A549 (cell line): ENCODE results near the gene FAM174C. TPM values are rescaled to one million over a fixed set of nuclear protein-coding genes. Genes with fewer than 3 reads are reported as not detected.

Source experiments
- ATAC-seq, 2 experiments: fragments of 200-7000 bp in 1 of 2; fragments of >200 bp in 1 of 2; cut with Nextera tagmentation in 1 of 2; cut with Tn5 transposase in 1 of 2; 3 replicates each; pipeline versions ENCODE4 v1.8.0 to v1.9.1; 2018 to 2020; ENCODE audit warnings: mild to moderate bottlenecking in 1 of 2, moderate library complexity in 1 of 2
- CTCF ChIA-PET: fragments of 300-600 bp; sonication (Branson Sonifier 250); formaldehyde crosslinking; extraction: SDS; loops from one replicate; lab custom pipeline; 2021; ENCODE audit warnings: antibody characterized with exemption, inconsistent platforms; lab: Yijun Ruan, JAX
- POLR2A ChIA-PET: fragments of 350-600 bp; formaldehyde crosslinking; extraction: SDS; loops from one replicate; lab custom pipeline; 2021; ENCODE audit warnings: antibody characterized with exemption, inconsistent platforms; lab: Yijun Ruan, JAX
- DNase-seq, 2 experiments: peaks; one replicate each; pipeline versions ENCODE4 v3.0.0 to v3.0.0-alpha.2; 2011 to 2016; ENCODE audit warnings: low read depth in 1 of 2, low spot score in 1 of 2
- FAIRE-seq: peaks from 2 replicates; lab custom pipeline; 2011; peaks lifted over from hg19 to GRCh38; lab: Jason Lieb, UNC
- H3K27ac ChIP-seq, 2 experiments: fragments of >200 bp; sonication (Bioruptor Twin); formaldehyde crosslinking; 3 replicates each; pipeline ENCODE4 v1.5.1; 2016 to 2017
- H3K4me1 ChIP-seq: fragments of >200 bp; sonication (Bioruptor Twin); formaldehyde crosslinking; 3 replicates; pipeline ENCODE4 v1.6.1; 2016
- H3K4me2 ChIP-seq: fragments of >200 bp; sonication (Bioruptor Twin); formaldehyde crosslinking; 3 replicates; pipeline ENCODE4 v1.6.1; 2016
- H3K4me3 ChIP-seq: fragments of >200 bp; sonication (Bioruptor Twin); formaldehyde crosslinking; 3 replicates; pipeline ENCODE4 v1.5.1; 2016
- H3K9me3 ChIP-seq: fragments of >200 bp; sonication (Bioruptor Twin); formaldehyde crosslinking; 3 replicates; pipeline ENCODE4 v1.6.1; 2016
- ATOH8 ChIP-seq: fragments of 250-450 bp; sonication (Bioruptor Pico); IDR thresholded peaks from 2 replicates; pipeline ENCODE4 v1.5.0; 2020; ENCODE audit warnings: low read depth, mild to moderate bottlenecking, moderate library complexity
- BCL3 ChIP-seq: fragments of >200 bp; sonication (Bioruptor Twin); formaldehyde crosslinking; IDR thresholded peaks from 3 replicates; pipeline ENCODE4 v1.6.1; 2016
- BHLHE40 ChIP-seq: IDR thresholded peaks from 2 replicates; pipeline ENCODE4 v1.6.1; 2012; ENCODE audit warnings: low read depth, low read length, inconsistent platforms
- CBX8 ChIP-seq: fragments of 200-600 bp; sonication (generic); IDR thresholded peaks from 2 replicates; pipeline ENCODE4 v1.6.1; 2016
- CHD2 ChIP-seq: fragments of 150-350 bp; IDR thresholded peaks from 2 replicates; pipeline ENCODE4 v1.6.1; 2014; ENCODE audit warnings: low read length; ENCODE audit not compliant: partially characterized antibody
- CTCF ChIP-seq: fragments of >200 bp; sonication (Bioruptor Twin); formaldehyde crosslinking; IDR thresholded peaks from 3 replicates; pipeline ENCODE4 v1.5.1; 2016
- EHMT2 ChIP-seq: fragments of 200-600 bp; sonication (generic); IDR thresholded peaks from 2 replicates; pipeline ENCODE4 v1.6.1; 2016; ENCODE audit warnings: antibody characterized with exemption, low read depth, mild to moderate bottlenecking, moderate library complexity
- EP300 ChIP-seq, 2 experiments: fragments of >200 bp; sonication (Bioruptor Twin); formaldehyde crosslinking; IDR thresholded peaks; 2 replicates in 1 of 2; 3 replicates in 1 of 2; pipeline ENCODE4 v1.6.1; 2016 to 2017
- FOSL2 ChIP-seq, 2 experiments: fragments of 450-650 bp in 1 of 2; fragments of >200 bp in 1 of 2; sonication (Bioruptor Twin) in 1 of 2; formaldehyde crosslinking; IDR thresholded peaks; 2 replicates each; pipeline versions ENCODE4 v1.5.0 to v1.6.1; 2016 to 2020; ENCODE audit warnings: mild to moderate bottlenecking in 1 of 2, moderate library complexity in 1 of 2
- GATA3 ChIP-seq: IDR thresholded peaks from 2 replicates; pipeline ENCODE4 v1.6.1; 2012; ENCODE audit warnings: borderline replicate concordance
- HES2 ChIP-seq: fragments of >200 bp; sonication (Bioruptor Twin); formaldehyde crosslinking; IDR thresholded peaks from 2 replicates; pipeline ENCODE4 v1.6.1; 2016
- HMGXB4 ChIP-seq: fragments of 250-450 bp; sonication (Bioruptor Pico); IDR thresholded peaks from 2 replicates; pipeline ENCODE4 v1.5.0; 2021; ENCODE audit warnings: mild to moderate bottlenecking, moderate library complexity, borderline replicate concordance
- HOXB13 ChIP-seq: fragments of 250-450 bp; sonication (Bioruptor Pico); IDR thresholded peaks from 2 replicates; pipeline ENCODE4 v1.5.0; 2020; ENCODE audit warnings: low read depth, mild to moderate bottlenecking, moderate library complexity
- JUNB ChIP-seq: fragments of >200 bp; sonication (Bioruptor Twin); formaldehyde crosslinking; IDR thresholded peaks from 2 replicates; pipeline ENCODE4 v1.6.1; 2016
- KDM5A ChIP-seq: fragments of 200-600 bp; sonication (generic); IDR thresholded peaks from 2 replicates; pipeline ENCODE4 v1.6.1; 2016; ENCODE audit warnings: antibody characterized with exemption, mild to moderate bottlenecking
- MAFK ChIP-seq: fragments of 450-650 bp; IDR thresholded peaks from 2 replicates; pipeline ENCODE4 v1.6.1; 2014; ENCODE audit not compliant: partially characterized antibody
- MAX ChIP-seq: IDR thresholded peaks from 2 replicates; pipeline ENCODE4 v1.6.1; 2012
- MYC ChIP-seq: IDR thresholded peaks from 2 replicates; pipeline ENCODE4 v1.6.1; 2012; ENCODE audit warnings: mild to moderate bottlenecking, inconsistent platforms, low read length, improper control_type of control experiment, borderline replicate concordance
- NFE2L2 ChIP-seq: fragments of 150-350 bp; conservative IDR thresholded peaks from 2 replicates; pipeline ENCODE4 v1.6.1; 2014; ENCODE audit warnings: low read length
- NPAS2 ChIP-seq: fragments of 250-450 bp; sonication (Bioruptor Pico); IDR thresholded peaks from 2 replicates; pipeline ENCODE4 v1.8.0; 2022; ENCODE audit warnings: mild to moderate bottlenecking, moderate library complexity, borderline replicate concordance
- NR3C1 ChIP-seq: fragments of >200 bp; sonication (Bioruptor Twin); formaldehyde crosslinking; IDR thresholded peaks from 3 replicates; pipeline ENCODE4 v1.6.1; 2017
- PBX3 ChIP-seq: IDR thresholded peaks from 2 replicates; pipeline ENCODE4 v1.6.1; 2012
- RAD21 ChIP-seq, 2 experiments: fragments of >200 bp in 1 of 2; sonication (Bioruptor Twin) in 1 of 2; formaldehyde crosslinking in 1 of 2; IDR thresholded peaks in 1 of 2; conservative IDR thresholded peaks in 1 of 2; 2 replicates in 1 of 2; 3 replicates in 1 of 2; pipeline ENCODE4 v1.6.1; 2012 to 2018; ENCODE audit warnings: inconsistent platforms in 1 of 2
- RFX5 ChIP-seq: fragments of 450-650 bp; IDR thresholded peaks from 2 replicates; pipeline ENCODE4 v1.7.1; 2014; ENCODE audit warnings: antibody characterized with exemption, mild to moderate bottlenecking, moderate library complexity
- RNF2 ChIP-seq: fragments of 200-600 bp; sonication (generic); IDR thresholded peaks from 2 replicates; pipeline ENCODE4 v1.6.1; 2016; ENCODE audit warnings: low read depth, mild to moderate bottlenecking, antibody characterized with exemption, moderate library complexity, borderline replicate concordance
- TFCP2L1 ChIP-seq: fragments of 250-450 bp; sonication (Bioruptor Pico); IDR thresholded peaks from 2 replicates; pipeline ENCODE4 v1.5.0; 2021; ENCODE audit warnings: mild to moderate bottlenecking
- USF2 ChIP-seq: fragments of 450-650 bp; IDR thresholded peaks from 2 replicates; pipeline ENCODE4 v1.6.1; 2014; ENCODE audit warnings: antibody characterized with exemption
- WGBS: methylation state at CpG from one replicate; pipeline ENCODE4 v1.1.6; 2017; ENCODE audit errors: missing lambda C conversion rate; 5-methylcytosine and 5-hydroxymethylcytosine counted together
- polyA plus RNA-seq, 4 experiments: library from polyadenylated mRNA; depleted of rRNA in 3 of 4; stranded (reverse); fragments of >200 nt; fragmentation: RNase III in 1 of 4; extraction: RNeasy Plus Mini Kit Qiagen cat#74134 plus additional on column Dnase treatment in 1 of 4; gene quantifications; 2 replicates in 3 of 4; 3 replicates in 1 of 4; pipeline ENCODE4 v1.2.3, GENCODE V29; 2011 to 2017

Gene FAM174C
- polyA plus RNA-seq, 2 of the 4 experiments (the other 2 are of a cell fraction), result 24.8 to 37.1 TPM

- TF ChIP-seq RNF2 (no peak), TFCP2L1 (no peak), MYC (no peak), JUNB (no peak), EHMT2 (no peak), KDM5A (no peak), CTCF (no peak), NR3C1 (no peak), HES2 (no peak), PBX3 (no peak), RAD21 (conservative IDR thresholded peaks at IDR 0.05 in 1 of 2, IDR thresholded peaks at IDR 0.05 in 1 of 2) (no peak), MAFK (no peak), RFX5 (no peak), GATA3 (no peak), BCL3 (no peak), USF2 (no peak), NFE2L2 (no peak), MAX (no peak)
- ChIA-PET CTCF (interaction anchor here (1.0 kb wide), 1 partner anchor 37 kb away, joined by 3 read pairs; no protein-coding TSS in a partner anchor), POLR2A (no interaction called here)
- Histone ChIP-seq H3K9me3 (no peaks in the 10 kb centered on the region), H3K4me1 (peaks cover 14% of the 10 kb centered on the region; the same call in 2 of the 3 replicates), H3K27ac (no peak overlapping the region), H3K4me2 (no peak overlapping the region), H3K4me3 (no peak overlapping the region)
- WGBS, result 76% methylated on average over 11 of the region's 15 CpGs
- no peak for ATAC-seq
- DNase-seq, result no peak
- FAIRE-seq, result no peak
These were observed 6.4 kb downstream of the FAM174C start for GRCh38 chr19:1281569-1282287.

GRCh38 chr19:1282588-1283206 lies 7.4 kb downstream of the FAM174C start:
- ChIA-PET POLR2A (no interaction called here), CTCF (interaction anchor here (1.0 kb wide), 1 partner anchor 38 kb away, joined by 3 read pairs; no protein-coding TSS in a partner anchor)
- 91% methylated on average over 13 of the region's 18 CpGs for WGBS
- TF ChIP-seq RAD21 (conservative IDR thresholded peaks at IDR 0.05 in 1 of 2, IDR thresholded peaks at IDR 0.05 in 1 of 2) (no peak), HMGXB4 (CRISPR knock-in tag) (no peak), FOSL2 (IDR thresholded peaks at IDR 0.05) (no peak), FOSL2 (CRISPR knock-in tag; IDR thresholded peaks at IDR 0.05) (no peak), CHD2 (no peak), NFE2L2 (no peak), NPAS2 (CRISPR knock-in tag) (no peak), HES2 (no peak), HOXB13 (CRISPR knock-in tag) (no peak), RNF2 (no peak), BHLHE40 (no peak), CBX8 (no peak), ATOH8 (CRISPR knock-in tag) (no peak), EP300 (IDR thresholded peaks at IDR 0.05) (no peak)
- FAIRE-seq (no peak), DNase-seq (no peak), ATAC-seq (no peak)
- Histone ChIP-seq H3K4me3 (no peak overlapping the region), H3K9me3 (no peaks in the 10 kb centered on the region), H3K4me2 (no peak overlapping the region), H3K27ac (no peak overlapping the region), H3K4me1 (peaks cover 11% of the 10 kb centered on the region; the same call in 2 of the 3 replicates)
